Ovary (tissue), 9 donors: ENCODE data around the gene GOT1. TPM values are rescaled to one million over a fixed set of nuclear protein-coding genes. Genes with fewer than 3 reads are reported as not detected.
A peak's percentile ranks its signal among the peaks of the same experiment; 100 is the strongest.

ENCODE experiments used
- DNase-seq, 5 donors: peaks; one replicate each; pipeline ENCODE4 v3.0.0-alpha.2; 2019 to 2020
- H3K27ac ChIP-seq, 2 donors: fragments of 200-600 bp; one replicate each; pipeline versions ENCODE4 v1.5.1 to v1.8.0; 2019 to 2022
- H3K27me3 ChIP-seq: fragments of 200-600 bp; one replicate; pipeline ENCODE4 v1.8.0; 2022
- H3K36me3 ChIP-seq: fragments of 200-600 bp; sonication (generic); one replicate; pipeline ENCODE4 v1.5.1; 2019
- H3K4me1 ChIP-seq: one replicate; pipeline ENCODE4 v1.8.1; 2013; ENCODE audit warnings: mild to moderate bottlenecking, moderate library complexity; ENCODE audit not compliant: insufficient read depth
- H3K4me3 ChIP-seq: fragments of 200-600 bp; sonication (generic); one replicate; pipeline ENCODE4 v1.5.1; 2017
- H3K9me3 ChIP-seq, 2 donors: fragments of 200-600 bp in 1 of 2; sonication (generic) in 1 of 2; one replicate each; pipeline versions ENCODE4 v1.5.1 to v1.8.1; 2013 to 2019; ENCODE audit warnings: mild to moderate bottlenecking in 1 of 2, moderate library complexity in 1 of 2
- CTCF ChIP-seq, 3 donors: fragments of 450-650 bp in 2 of 3; fragments of 200-600 bp in 1 of 3; IDR thresholded peaks; one replicate each; pipeline versions ENCODE4 v1.5.1 to v1.8.0; 2016 to 2022; ENCODE audit warnings: antibody characterized with exemption in 3 of 3, mild to moderate bottlenecking in 1 of 3
- EP300 ChIP-seq: sonication (generic); formaldehyde crosslinking; IDR thresholded peaks from one replicate; pipeline ENCODE4 v1.6.1; 2017; ENCODE audit warnings: antibody characterized with exemption
- POLR2A ChIP-seq: fragments of 450-650 bp; IDR thresholded peaks from one replicate; pipeline ENCODE4 v1.6.1; 2017; ENCODE audit warnings: antibody characterized with exemption, mild to moderate bottlenecking, moderate library complexity
- WGBS, 3 donors: extraction: QIAGEN DNeasy Blood & Tissue Kit in 1 of 3; methylation state at CpG; one replicate each; pipeline versions ENCODE4 v1.1.5 to v1.1.7; 2013 to 2017; 5-methylcytosine and 5-hydroxymethylcytosine counted together
- intact Hi-C, 4 donors: fragments of 100-400 bp; cut with DNase I; formaldehyde crosslinking; loops; one replicate each; pipeline versions ENCODE4 v1.11.0 to v1.15.1; 2022 to 2023
- polyA plus RNA-seq, 2 donors: library from polyadenylated mRNA; stranded (reverse); fragments of 200-250 nt in 1 of 2; fragments of 350-450 nt in 1 of 2; fragmentation: Illumina TruSeq in 1 of 2; extraction: RNeasy Lipid Tissue Mini Kit (QIAGEN cat#74804) in 1 of 2; gene quantifications; one replicate each; pipeline ENCODE4 v1.2.3, GENCODE V29; 2013 to 2014
- total RNA-seq, 7 donors: library from RNA; depleted of rRNA in 2 of 7; stranded (reverse); fragments of >200 nt in 2 of 7; fragmentation: NEBNext Ultra II Directional in 3 of 7; extraction: Animal tissue kit (Norgen Biotek cat#: 25700) in 3 of 7; gene quantifications; one replicate each; pipeline versions ENCODE4 v1.1.0 to v1.2.4, GENCODE V29; 2016 to 2023
- donor health status: DM: no; HTN: no; CAD: no; lungs with moderate emphysema.
- donor health status: DM: no; HTN: no; CAD: no.
- donor health status: Bipolar disorder and iron deficiency.
- donor health status: DM: yes; HTN: yes; CAD: no.
- donor health status: DM: no; HTN: no; CAD: no.
- donor health status: DM: yes; HTN: yes; CAD: no.

GOT1 gene
- total and polyA plus RNA-seq, 9 donors, result 12.5 to 80.4 (median 18.2) TPM

GRCh38 chr10:99438890-99439289 lies 8.5 kb upstream of the GOT1 start:
- Histone ChIP-seq H3K4me1 (peaks cover 1% of the 10 kb centered on the region), H3K4me3 (no peak overlapping the region), H3K27me3 (no peaks in the 10 kb centered on the region), H3K36me3 (no peaks in the 10 kb centered on the region), H3K9me3 (no peaks in the 10 kb centered on the region), H3K27ac (no peak overlapping the region)
- TF ChIP-seq CTCF (IDR thresholded peaks at IDR 0.05) (no peak), POLR2A (no peak), EP300 (no peak)
- 89 to 95% (median 95%) methylated on average over 2 of the region's 2 CpGs for WGBS, 3 donors
- no peak for DNase-seq
- intact Hi-C loops, result loop anchor here in 3 of 4 donors (10.0 kb wide), 3 partner anchors 176 to 296 kb away; partner anchors contain the start of genes COX15 (in 1 of the 3) and CUTC (in 1 of the 3)

GRCh38 chr10:99435986-99436638 lies 5.7 kb upstream of the GOT1 start:
- Histone ChIP-seq H3K27ac (peak overlapping the region in 1 of 2 donors; percentile 14), H3K9me3 (no peaks in the 10 kb centered on the region), H3K4me3 (no peak overlapping the region), H3K27me3 (no peaks in the 10 kb centered on the region), H3K36me3 (no peaks in the 10 kb centered on the region), H3K4me1 (peaks cover 5% of the 10 kb centered on the region)
- DNase-seq, result no peak
- WGBS, 3 donors, result 25 to 33% (median 27%) methylated on average over 5 of the region's 5 CpGs
- no peak for TF ChIP-seq EP300
- peak in 2 of 3 donors; percentile 36 to 60 for TF ChIP-seq CTCF (IDR thresholded peaks at IDR 0.05)
- TF ChIP-seq POLR2A, result no peak
- intact Hi-C loops, result loop anchor here in 3 of 4 donors (10.0 kb wide), 3 partner anchors 179 to 299 kb away; partner anchors contain the start of genes COX15 (in 1 of the 3) and CUTC (in 1 of the 3)

- TF ChIP-seq CTCF (IDR thresholded peaks at IDR 0.05), result no peak
- no peak for TF ChIP-seq EP300
- TF ChIP-seq POLR2A, result no peak
- WGBS, 3 donors, result 12 to 19% (median 13%) methylated on average over 1 of the region's 1 CpG
- DNase-seq, result no peak
- peaks cover 8% of the 10 kb centered on the region for H3K4me1 ChIP-seq
- H3K4me3 ChIP-seq, result no peak overlapping the region
- no peak overlapping the region for H3K27ac ChIP-seq
- H3K9me3 ChIP-seq, result no peaks in the 10 kb centered on the region
- intact Hi-C loops, result loop anchor here (5.0 to 10.0 kb wide), 5 partner anchors 179 to 301 kb away; partner anchors contain the start of genes COX15 (in 1 of the 4), CUTC (in 1 of the 4) and SLC25A28 (in 1 of the 4)
- no peaks in the 10 kb centered on the region for H3K27me3 ChIP-seq
- no peaks in the 10 kb centered on the region for H3K36me3 ChIP-seq
These were observed 3.1 kb upstream of the GOT1 start for GRCh38 chr10:99433378-99434020.

GRCh38 chr10:99432881-99433280 lies 2.5 kb upstream of the GOT1 start:
- no peaks in the 10 kb centered on the region for H3K27me3 ChIP-seq
- H3K9me3 ChIP-seq, result no peaks in the 10 kb centered on the region
- TF ChIP-seq POLR2A (no peak), CTCF (IDR thresholded peaks at IDR 0.05) (no peak), EP300 (no peak)
- DNase-seq, result no peak
- H3K4me1 ChIP-seq, result peaks cover 8% of the 10 kb centered on the region
- no peak overlapping the region for H3K4me3 ChIP-seq
- intact Hi-C loops, result loop anchor here (5.0 to 10.0 kb wide), 5 partner anchors 179 to 302 kb away; partner anchors contain the start of genes COX15 (in 1 of the 4), CUTC (in 1 of the 4) and SLC25A28 (in 1 of the 4)
- H3K27ac ChIP-seq, result no peak overlapping the region
- H3K36me3 ChIP-seq, result no peaks in the 10 kb centered on the region
- 20 to 41% (median 25%) methylated on average over 6 of the region's 6 CpGs for WGBS, 3 donors
